GM23338 (cell line): Measurements from ENCODE around the gene FAM76A.

ENCODE experiments used
- CREB1 ChIP-seq: fragments of 250-450 bp; sonication (Bioruptor Pico); IDR thresholded peaks from 2 replicates; pipeline ENCODE4 v1.5.0; 2020; ENCODE audit warnings: low read depth, mild to moderate bottlenecking, moderate library complexity
- EZH2 ChIP-seq: fragments of 200-600 bp; sonication (generic); IDR thresholded peaks from one replicate; pipeline ENCODE4 v1.8.0; 2017; ENCODE audit warnings: antibody characterized with exemption, mild to moderate bottlenecking, low read depth; ENCODE audit not compliant: unreplicated experiment
- EZH2phosphoT487 ChIP-seq: fragments of 200-600 bp; sonication (generic); IDR thresholded peaks from one replicate; pipeline ENCODE4 v1.8.1; 2018; ENCODE audit warnings: antibody characterized with exemption; ENCODE audit not compliant: unreplicated experiment
- JUNB ChIP-seq: IDR thresholded peaks from one replicate; pipeline ENCODE4 v1.6.1; 2016; ENCODE audit warnings: antibody characterized with exemption; ENCODE audit not compliant: unreplicated experiment
- NANOG ChIP-seq: IDR thresholded peaks from 2 replicates; pipeline ENCODE4 v1.6.1; 2016; ENCODE audit warnings: antibody characterized with exemption, borderline replicate concordance
- POLR2AphosphoS5 ChIP-seq: IDR thresholded peaks from 2 replicates; pipeline ENCODE4 v1.6.1; 2016; ENCODE audit warnings: antibody characterized with exemption, low read depth
- REST ChIP-seq: IDR thresholded peaks from one replicate; pipeline ENCODE4 v1.6.1; 2018; ENCODE audit warnings: antibody characterized with exemption; ENCODE audit not compliant: unreplicated experiment
- STAT1 ChIP-seq: IDR thresholded peaks from one replicate; pipeline ENCODE4 v1.6.1; 2016; ENCODE audit warnings: antibody characterized with exemption; ENCODE audit not compliant: unreplicated experiment
- ZNF114 ChIP-seq: fragments of 250-450 bp; sonication (Bioruptor Pico); IDR thresholded peaks from 2 replicates; pipeline ENCODE4 v1.5.0; 2020; ENCODE audit warnings: mild to moderate bottlenecking, moderate library complexity
- TF ChIP-seq, protein P1 (sequence below), 2 experiments: fragments of 200-600 bp in 1 of 2; sonication (generic) in 1 of 2; conservative IDR thresholded peaks; 2 replicates each; pipeline versions ENCODE4 v1.5.1 to v1.6.1; 2016 to 2017; ENCODE audit warnings: antibody characterized with exemption in 2 of 2, low read depth in 2 of 2, mild to moderate bottlenecking in 2 of 2, moderate library complexity in 1 of 2
- TF ChIP-seq, protein P2 (sequence below): IDR thresholded peaks from 2 replicates; pipeline ENCODE4 v1.6.1; 2016; ENCODE audit warnings: antibody characterized with exemption
- TF ChIP-seq, protein P3 (sequence below): fragments of 250-450 bp; sonication (Bioruptor Pico); IDR thresholded peaks from 2 replicates; pipeline ENCODE4 v1.5.0; 2020; ENCODE audit warnings: mild to moderate bottlenecking, moderate library complexity

DNA sequence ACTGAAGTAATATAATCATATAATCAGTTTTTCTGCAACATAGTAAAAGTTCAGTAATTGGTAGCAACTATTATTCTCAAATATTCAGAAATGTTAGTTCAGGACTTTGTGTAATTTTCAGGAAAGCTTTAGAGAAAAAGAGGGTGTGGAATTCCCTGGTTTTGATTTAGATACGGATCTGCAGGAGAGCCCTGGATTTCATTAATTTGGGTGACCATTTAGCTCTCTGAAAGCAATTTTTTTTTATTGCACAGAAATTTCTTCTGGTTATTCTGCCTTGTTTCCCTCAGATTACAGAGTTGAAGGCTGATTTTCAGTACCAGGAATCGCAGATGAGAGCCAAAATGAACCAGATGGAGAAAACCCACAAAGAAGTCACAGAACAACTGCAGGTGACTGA is 33.5 kb downstream of the FAM76A start:
- TF ChIP-seq, protein P1, sequence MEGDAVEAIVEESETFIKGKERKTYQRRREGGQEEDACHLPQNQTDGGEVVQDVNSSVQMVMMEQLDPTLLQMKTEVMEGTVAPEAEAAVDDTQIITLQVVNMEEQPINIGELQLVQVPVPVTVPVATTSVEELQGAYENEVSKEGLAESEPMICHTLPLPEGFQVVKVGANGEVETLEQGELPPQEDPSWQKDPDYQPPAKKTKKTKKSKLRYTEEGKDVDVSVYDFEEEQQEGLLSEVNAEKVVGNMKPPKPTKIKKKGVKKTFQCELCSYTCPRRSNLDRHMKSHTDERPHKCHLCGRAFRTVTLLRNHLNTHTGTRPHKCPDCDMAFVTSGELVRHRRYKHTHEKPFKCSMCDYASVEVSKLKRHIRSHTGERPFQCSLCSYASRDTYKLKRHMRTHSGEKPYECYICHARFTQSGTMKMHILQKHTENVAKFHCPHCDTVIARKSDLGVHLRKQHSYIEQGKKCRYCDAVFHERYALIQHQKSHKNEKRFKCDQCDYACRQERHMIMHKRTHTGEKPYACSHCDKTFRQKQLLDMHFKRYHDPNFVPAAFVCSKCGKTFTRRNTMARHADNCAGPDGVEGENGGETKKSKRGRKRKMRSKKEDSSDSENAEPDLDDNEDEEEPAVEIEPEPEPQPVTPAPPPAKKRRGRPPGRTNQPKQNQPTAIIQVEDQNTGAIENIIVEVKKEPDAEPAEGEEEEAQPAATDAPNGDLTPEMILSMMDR (conservative IDR thresholded peaks at IDR 0.05; ENCODE audit: low read depth in 2 of 2), result no peak
- TF ChIP-seq EZH2 (no peak), EZH2phosphoT487 (no peak), POLR2AphosphoS5 (no peak), CREB1 (CRISPR knock-in tag) (no peak), REST (no peak), STAT1 (no peak), NANOG (no peak), JUNB (no peak), ZNF114 (CRISPR knock-in tag) (no peak)
- TF ChIP-seq, protein P2, sequence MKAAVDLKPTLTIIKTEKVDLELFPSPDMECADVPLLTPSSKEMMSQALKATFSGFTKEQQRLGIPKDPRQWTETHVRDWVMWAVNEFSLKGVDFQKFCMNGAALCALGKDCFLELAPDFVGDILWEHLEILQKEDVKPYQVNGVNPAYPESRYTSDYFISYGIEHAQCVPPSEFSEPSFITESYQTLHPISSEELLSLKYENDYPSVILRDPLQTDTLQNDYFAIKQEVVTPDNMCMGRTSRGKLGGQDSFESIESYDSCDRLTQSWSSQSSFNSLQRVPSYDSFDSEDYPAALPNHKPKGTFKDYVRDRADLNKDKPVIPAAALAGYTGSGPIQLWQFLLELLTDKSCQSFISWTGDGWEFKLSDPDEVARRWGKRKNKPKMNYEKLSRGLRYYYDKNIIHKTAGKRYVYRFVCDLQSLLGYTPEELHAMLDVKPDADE, result no peak
- TF ChIP-seq, protein P3, sequence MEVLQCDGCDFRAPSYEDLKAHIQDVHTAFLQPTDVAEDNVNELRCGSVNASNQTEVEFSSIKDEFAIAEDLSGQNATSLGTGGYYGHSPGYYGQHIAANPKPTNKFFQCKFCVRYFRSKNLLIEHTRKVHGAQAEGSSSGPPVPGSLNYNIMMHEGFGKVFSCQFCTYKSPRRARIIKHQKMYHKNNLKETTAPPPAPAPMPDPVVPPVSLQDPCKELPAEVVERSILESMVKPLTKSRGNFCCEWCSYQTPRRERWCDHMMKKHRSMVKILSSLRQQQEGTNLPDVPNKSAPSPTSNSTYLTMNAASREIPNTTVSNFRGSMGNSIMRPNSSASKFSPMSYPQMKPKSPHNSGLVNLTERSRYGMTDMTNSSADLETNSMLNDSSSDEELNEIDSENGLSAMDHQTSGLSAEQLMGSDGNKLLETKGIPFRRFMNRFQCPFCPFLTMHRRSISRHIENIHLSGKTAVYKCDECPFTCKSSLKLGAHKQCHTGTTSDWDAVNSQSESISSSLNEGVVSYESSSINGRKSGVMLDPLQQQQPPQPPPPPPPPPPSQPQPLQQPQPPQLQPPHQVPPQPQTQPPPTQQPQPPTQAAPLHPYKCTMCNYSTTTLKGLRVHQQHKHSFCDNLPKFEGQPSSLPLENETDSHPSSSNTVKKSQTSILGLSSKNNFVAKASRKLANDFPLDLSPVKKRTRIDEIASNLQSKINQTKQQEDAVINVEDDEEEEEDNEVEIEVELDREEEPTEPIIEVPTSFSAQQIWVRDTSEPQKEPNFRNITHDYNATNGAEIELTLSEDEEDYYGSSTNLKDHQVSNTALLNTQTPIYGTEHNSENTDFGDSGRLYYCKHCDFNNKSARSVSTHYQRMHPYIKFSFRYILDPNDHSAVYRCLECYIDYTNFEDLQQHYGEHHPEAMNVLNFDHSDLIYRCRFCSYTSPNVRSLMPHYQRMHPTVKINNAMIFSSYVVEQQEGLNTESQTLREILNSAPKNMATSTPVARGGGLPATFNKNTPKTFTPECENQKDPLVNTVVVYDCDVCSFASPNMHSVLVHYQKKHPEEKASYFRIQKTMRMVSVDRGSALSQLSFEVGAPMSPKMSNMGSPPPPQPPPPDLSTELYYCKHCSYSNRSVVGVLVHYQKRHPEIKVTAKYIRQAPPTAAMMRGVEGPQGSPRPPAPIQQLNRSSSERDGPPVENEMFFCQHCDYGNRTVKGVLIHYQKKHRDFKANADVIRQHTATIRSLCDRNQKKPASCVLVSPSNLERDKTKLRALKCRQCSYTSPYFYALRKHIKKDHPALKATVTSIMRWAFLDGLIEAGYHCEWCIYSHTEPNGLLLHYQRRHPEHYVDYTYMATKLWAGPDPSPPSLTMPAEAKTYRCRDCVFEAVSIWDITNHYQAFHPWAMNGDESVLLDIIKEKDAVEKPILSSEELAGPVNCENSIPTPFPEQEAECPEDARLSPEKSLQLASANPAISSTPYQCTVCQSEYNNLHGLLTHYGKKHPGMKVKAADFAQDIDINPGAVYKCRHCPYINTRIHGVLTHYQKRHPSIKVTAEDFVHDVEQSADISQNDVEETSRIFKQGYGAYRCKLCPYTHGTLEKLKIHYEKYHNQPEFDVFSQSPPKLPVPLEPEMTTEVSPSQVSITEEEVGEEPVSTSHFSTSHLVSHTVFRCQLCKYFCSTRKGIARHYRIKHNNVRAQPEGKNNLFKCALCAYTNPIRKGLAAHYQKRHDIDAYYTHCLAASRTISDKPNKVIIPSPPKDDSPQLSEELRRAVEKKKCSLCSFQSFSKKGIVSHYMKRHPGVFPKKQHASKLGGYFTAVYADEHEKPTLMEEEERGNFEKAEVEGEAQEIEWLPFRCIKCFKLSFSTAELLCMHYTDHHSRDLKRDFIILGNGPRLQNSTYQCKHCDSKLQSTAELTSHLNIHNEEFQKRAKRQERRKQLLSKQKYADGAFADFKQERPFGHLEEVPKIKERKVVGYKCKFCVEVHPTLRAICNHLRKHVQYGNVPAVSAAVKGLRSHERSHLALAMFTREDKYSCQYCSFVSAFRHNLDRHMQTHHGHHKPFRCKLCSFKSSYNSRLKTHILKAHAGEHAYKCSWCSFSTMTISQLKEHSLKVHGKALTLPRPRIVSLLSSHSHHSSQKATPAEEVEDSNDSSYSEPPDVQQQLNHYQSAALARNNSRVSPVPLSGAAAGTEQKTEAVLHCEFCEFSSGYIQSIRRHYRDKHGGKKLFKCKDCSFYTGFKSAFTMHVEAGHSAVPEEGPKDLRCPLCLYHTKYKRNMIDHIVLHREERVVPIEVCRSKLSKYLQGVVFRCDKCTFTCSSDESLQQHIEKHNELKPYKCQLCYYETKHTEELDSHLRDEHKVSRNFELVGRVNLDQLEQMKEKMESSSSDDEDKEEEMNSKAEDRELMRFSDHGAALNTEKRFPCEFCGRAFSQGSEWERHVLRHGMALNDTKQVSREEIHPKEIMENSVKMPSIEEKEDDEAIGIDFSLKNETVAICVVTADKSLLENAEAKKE (CRISPR knock-in tag), result no peak
